Measurements from ENCODE around the gene DYNLT2. TPM values are rescaled to one million over a fixed set of nuclear protein-coding genes. Genes with fewer than 3 reads are reported as not detected.
A peak's percentile ranks its signal among the peaks of the same experiment; 100 is the strongest.
"Not testable (repeated sequence)": the region's sequence is repeated elsewhere in the genome, so short reads cannot be mapped to it uniquely, and the experiment has no call there.

Gene DYNLT2
- total RNA-seq, 2 donors from 2014 or later, result 2.2 to 7.2 TPM

- intact Hi-C loops (cut with DNase I), result no loop called here
- TF ChIP-seq CTCF (IDR thresholded peaks at IDR 0.05) (no peak), POLR2AphosphoS5 (IDR thresholded peaks at IDR 0.05) (no peak), POLR2A (IDR thresholded peaks at IDR 0.05) (no peak)
- no peaks in the 10 kb centered on the region for H3K27me3 ChIP-seq (replicated peaks; ENCODE audit: insufficient read depth)
- H3K36me3 ChIP-seq, result peaks cover 0 to 8% of the 10 kb centered on the region in 2 donors
- no peak overlapping the region for H3K4me3 ChIP-seq
- no peak for DNase-seq (ENCODE audit: low spot score)
- WGBS, result 89% methylated on average over 9 of the region's 9 CpGs
- H3K9me3 ChIP-seq, result no peaks in the 10 kb centered on the region
- H3K4me1 ChIP-seq (replicated peaks), result no peaks in the 10 kb centered on the region
- no peak overlapping the region for H3K27ac ChIP-seq
Measured at GRCh38 chr6:169774347-169774746, 23.0 kb upstream of the DYNLT2 start.

GRCh38 chr6:169766921-169767736 is 15.8 kb upstream of the DYNLT2 start:
- WGBS, result 94% methylated on average over 13 of the region's 13 CpGs
- TF ChIP-seq CTCF (IDR thresholded peaks at IDR 0.05) (no peak), POLR2A (IDR thresholded peaks at IDR 0.05) (no peak), POLR2AphosphoS5 (IDR thresholded peaks at IDR 0.05) (no peak)
- Histone ChIP-seq H3K27ac (no peak overlapping the region), H3K27me3 (replicated peaks; ENCODE audit: insufficient read depth) (no peaks in the 10 kb centered on the region), H3K4me3 (no peak overlapping the region), H3K9me3 (no peaks in the 10 kb centered on the region), H3K36me3 (peaks cover 0 to 5% of the 10 kb centered on the region in 2 donors), H3K4me1 (replicated peaks) (no peaks in the 10 kb centered on the region)
- intact Hi-C loops (cut with DNase I), result no loop called here
- no peak for DNase-seq (ENCODE audit: low spot score)

- TF ChIP-seq POLR2A (IDR thresholded peaks at IDR 0.05) (no peak), POLR2AphosphoS5 (IDR thresholded peaks at IDR 0.05) (no peak), CTCF (IDR thresholded peaks at IDR 0.05) (no peak)
- no peaks in the 10 kb centered on the region for H3K27me3 ChIP-seq (replicated peaks; ENCODE audit: insufficient read depth)
- DNase-seq (ENCODE audit: low spot score), result no peak
- H3K4me1 ChIP-seq (replicated peaks), result no peaks in the 10 kb centered on the region
- intact Hi-C loops (cut with DNase I), result no loop called here
- no peaks in the 10 kb centered on the region for H3K36me3 ChIP-seq
- H3K4me3 ChIP-seq, result no peak overlapping the region
- 68% methylated on average over 5 of the region's 5 CpGs for WGBS
- H3K9me3 ChIP-seq, result no peaks in the 10 kb centered on the region
- H3K27ac ChIP-seq, result no peak overlapping the region
Measured at GRCh38 chr6:169766232-169766631, 14.9 kb upstream of the DYNLT2 start.

- intact Hi-C loops (cut with DNase I); H3K27ac ChIP-seq; H3K4me3 ChIP-seq; H3K27me3 ChIP-seq (replicated peaks; ENCODE audit: insufficient read depth); DNase-seq (ENCODE audit: low spot score); H3K9me3 ChIP-seq; H3K4me1 ChIP-seq (replicated peaks); H3K36me3 ChIP-seq: not testable (repeated sequence)
- WGBS, result 88% methylated on average over 10 of the region's 10 CpGs
Measured at GRCh38 chr6:169765789-169766188, 14.4 kb upstream of the DYNLT2 start.

- H3K4me1 ChIP-seq (replicated peaks), result no peaks in the 10 kb centered on the region
- peak overlapping the region in 1 of 2 donors; percentile 5 for H3K27ac ChIP-seq
- peaks cover 0 to 7% of the 10 kb centered on the region in 2 donors for H3K36me3 ChIP-seq
- 72% methylated on average over 10 of the region's 10 CpGs for WGBS
- intact Hi-C loops (cut with DNase I), result no loop called here
- H3K4me3 ChIP-seq, result no peak overlapping the region
- no peaks in the 10 kb centered on the region for H3K27me3 ChIP-seq (replicated peaks; ENCODE audit: insufficient read depth)
- no peaks in the 10 kb centered on the region for H3K9me3 ChIP-seq
- no peak for DNase-seq (ENCODE audit: low spot score)
- no peak for TF ChIP-seq POLR2AphosphoS5 (IDR thresholded peaks at IDR 0.05)
- no peak for TF ChIP-seq CTCF (IDR thresholded peaks at IDR 0.05)
- no peak for TF ChIP-seq POLR2A (IDR thresholded peaks at IDR 0.05)
Measured at GRCh38 chr6:169763881-169764280, 12.5 kb upstream of the DYNLT2 start.

Data from prostate gland (tissue), 2 donors.